SU-DHL-6 (cell line): ENCODE data around the gene EEPD1.

Experiments
- H2AFZ ChIP-seq: fragments of 200-600 bp; sonication (generic); 2 replicates; pipeline ENCODE4 v1.6.1; 2014; ENCODE audit warnings: low read depth, mild to moderate bottlenecking, moderate library complexity, mixed read lengths, antibody characterized with exemption, low read length; ENCODE audit not compliant: severe bottlenecking
- H3F3A ChIP-seq: fragments of 200-600 bp; shearing (Covaris generic); 2 replicates; pipeline ENCODE4 v1.6.0; 2016; ENCODE audit warnings: antibody characterized with exemption, mild to moderate bottlenecking; ENCODE audit not compliant: insufficient read depth
- H3K27ac ChIP-seq: fragments of 200-600 bp; sonication (generic); 2 replicates; pipeline ENCODE4 v1.5.1; 2016; ENCODE audit warnings: low read depth, mild to moderate bottlenecking, low read length, moderate library complexity, mixed read lengths
- H3K27me3 ChIP-seq: fragments of 200-600 bp; sonication (generic), shearing (Covaris generic); 2 replicates; pipeline ENCODE4 v1.6.0; 2014; ENCODE audit warnings: mild to moderate bottlenecking, low read length
- H3K36me3 ChIP-seq: fragments of 200-600 bp; sonication (generic); 2 replicates; pipeline ENCODE4 v1.6.1; 2014; ENCODE audit warnings: mild to moderate bottlenecking, low read length, mixed read lengths
- H3K4me2 ChIP-seq: fragments of 300-600, 200-600 bp; shearing (Covaris generic), sonication (generic); 2 replicates; pipeline ENCODE4 v1.6.0; 2014; ENCODE audit warnings: low read length, low read depth, mild to moderate bottlenecking; ENCODE audit not compliant: poor library complexity, severe bottlenecking
- H3K4me3 ChIP-seq: fragments of 200-600 bp; sonication (generic); 2 replicates; pipeline ENCODE4 v1.5.1; 2014; ENCODE audit warnings: antibody characterized with exemption, low read length, mild to moderate bottlenecking, mixed read lengths; ENCODE audit not compliant: insufficient read depth, poor library complexity, severe bottlenecking
- H3K79me2 ChIP-seq: fragments of 200-600 bp; sonication (generic); 2 replicates; pipeline ENCODE4 v1.6.1; 2014; ENCODE audit warnings: mild to moderate bottlenecking, low read length, moderate library complexity; ENCODE audit not compliant: insufficient read depth
- H3K9ac ChIP-seq: fragments of 200-600 bp; sonication (generic); 2 replicates; pipeline ENCODE4 v1.7.0; 2014; ENCODE audit warnings: mild to moderate bottlenecking, low read length
- H3K9me2 ChIP-seq: fragments of 200-600 bp; sonication (generic); replicated peaks from 2 replicates; pipeline ENCODE4 v1.6.1; 2014; ENCODE audit warnings: low read length; ENCODE audit not compliant: insufficient read depth
- H3K9me3 ChIP-seq: fragments of 200-600 bp; sonication (generic); 2 replicates; pipeline ENCODE4 v1.6.1; 2014; ENCODE audit warnings: low read length, mixed read lengths; ENCODE audit not compliant: insufficient read depth
- H4K20me1 ChIP-seq: fragments of 200-600 bp; sonication (generic); 2 replicates; pipeline ENCODE4 v1.6.1; 2014; ENCODE audit warnings: low read depth, mild to moderate bottlenecking, antibody characterized with exemption, low read length, moderate library complexity, mixed read lengths
- CTCF ChIP-seq: fragments of 200-600 bp; sonication (generic); IDR thresholded peaks from one replicate; pipeline ENCODE4 v1.5.1; 2017; ENCODE audit warnings: antibody characterized with exemption, mild to moderate bottlenecking, low read length, moderate library complexity; ENCODE audit not compliant: insufficient read depth, poor library complexity, severe bottlenecking
- EZH2phosphoT487 ChIP-seq: fragments of 200-600 bp; sonication (generic), shearing (Covaris generic); conservative IDR thresholded peaks from 2 replicates; pipeline ENCODE4 v1.6.1; 2018; ENCODE audit warnings: mild to moderate bottlenecking, antibody characterized with exemption, low read length, moderate library complexity, mixed read lengths

The EEPD1 gene

GRCh38 chr7:36298106-36298505 is 145.1 kb downstream of the EEPD1 start:
- Histone ChIP-seq H3K9me3 (no peaks in the 10 kb centered on the region), H3K4me3 (no peak overlapping the region), H4K20me1 (no peaks in the 10 kb centered on the region), H3K4me2 (no peak overlapping the region), H3K27me3 (no peaks in the 10 kb centered on the region), H3K9ac (no peak overlapping the region), H3F3A (peaks cover 5% of the 10 kb centered on the region; the same call in 1 of the 2 replicates), H3K36me3 (peaks cover 31% of the 10 kb centered on the region; the same call in 1 of the 2 replicates), H2AFZ (no peak overlapping the region), H3K79me2 (no peaks in the 10 kb centered on the region), H3K9me2 (no peaks in the 10 kb centered on the region), H3K27ac (no peak overlapping the region)
- TF ChIP-seq CTCF (no peak), EZH2phosphoT487 (no peak)

GRCh38 chr7:36299223-36299774 is 146.2 kb downstream of the EEPD1 start:
- TF ChIP-seq CTCF (no peak), EZH2phosphoT487 (no peak)
- Histone ChIP-seq H2AFZ (no peak overlapping the region), H4K20me1 (no peaks in the 10 kb centered on the region), H3K27ac (no peak overlapping the region), H3K27me3 (no peaks in the 10 kb centered on the region), H3K9me2 (no peaks in the 10 kb centered on the region), H3K4me3 (no peak overlapping the region), H3K79me2 (no peaks in the 10 kb centered on the region), H3K36me3 (peaks cover 22% of the 10 kb centered on the region; the same call in 1 of the 2 replicates), H3K9me3 (no peaks in the 10 kb centered on the region), H3F3A (peaks cover 3% of the 10 kb centered on the region; the same call in 1 of the 2 replicates), H3K4me2 (no peak overlapping the region), H3K9ac (no peak overlapping the region)

- Histone ChIP-seq H3F3A (no peaks in the 10 kb centered on the region), H3K4me3 (no peak overlapping the region), H3K36me3 (peaks cover 18% of the 10 kb centered on the region; the same call in 1 of the 2 replicates), H3K9me2 (no peaks in the 10 kb centered on the region), H3K79me2 (no peaks in the 10 kb centered on the region), H3K9ac (no peak overlapping the region), H3K27ac (no peak overlapping the region), H2AFZ (no peak overlapping the region), H4K20me1 (no peaks in the 10 kb centered on the region), H3K4me2 (no peak overlapping the region), H3K9me3 (no peaks in the 10 kb centered on the region), H3K27me3 (no peaks in the 10 kb centered on the region)
- no peak for TF ChIP-seq CTCF
- TF ChIP-seq EZH2phosphoT487: no peak
These were observed 146.8 kb downstream of the EEPD1 start for GRCh38 chr7:36299823-36300341.
